Lung (tissue), 12 donors: ENCODE measurements around the gene SLC49A3. TPM values are rescaled to one million over a fixed set of nuclear protein-coding genes. Genes with fewer than 3 reads are reported as not detected.

Source experiments
- ATAC-seq: fragments of 200-7000 bp; cut with Tn5 transposase; one replicate; pipeline ENCODE4 v1.9.1; 2020; ENCODE audit warnings: moderate number of reproducible peaks; ENCODE audit not compliant: insufficient read depth, low FRiP score
- DNase-seq, 3 donors: peaks; one replicate each; pipeline ENCODE4 v3.0.0-alpha.2; 2013 to 2017
- H3K27ac ChIP-seq, 2 donors: one replicate each; pipeline ENCODE4 v1.5.1; 2013; ENCODE audit warnings: mild to moderate bottlenecking in 2 of 2, moderate library complexity in 2 of 2, control low read depth in 1 of 2, inconsistent platforms in 1 of 2, low read depth in 1 of 2, low read length in 1 of 2
- H3K27me3 ChIP-seq, 3 donors: one replicate each; pipeline ENCODE4 v1.5.1; 2013; ENCODE audit warnings: low read length in 2 of 3; ENCODE audit not compliant: control insufficient read depth in 3 of 3, insufficient read depth in 3 of 3
- H3K36me3 ChIP-seq, 4 donors: one replicate each; pipeline ENCODE4 v1.5.1; 2013; ENCODE audit warnings: low read length in 4 of 4, mild to moderate bottlenecking in 1 of 4, moderate library complexity in 1 of 4; ENCODE audit not compliant: control insufficient read depth in 4 of 4, insufficient read depth in 4 of 4
- H3K4me1 ChIP-seq, 5 donors: one replicate each; pipeline ENCODE4 v1.5.1; 2013; ENCODE audit warnings: low read length in 5 of 5, mild to moderate bottlenecking in 2 of 5, moderate library complexity in 1 of 5; ENCODE audit not compliant: control insufficient read depth in 5 of 5, insufficient read depth in 5 of 5
- H3K4me3 ChIP-seq: one replicate; pipeline ENCODE4 v1.5.1; 2013; ENCODE audit warnings: mild to moderate bottlenecking, control low read depth, moderate library complexity
- H3K9ac ChIP-seq, 2 donors: one replicate each; pipeline ENCODE4 v1.5.1; 2013; ENCODE audit warnings: low read length in 2 of 2, control low read depth in 1 of 2; ENCODE audit not compliant: insufficient read depth in 1 of 2
- H3K9me3 ChIP-seq, 4 donors: one replicate each; pipeline ENCODE4 v1.5.1; 2013; ENCODE audit warnings: low read length in 3 of 4, mild to moderate bottlenecking in 1 of 4, moderate library complexity in 1 of 4; ENCODE audit not compliant: control insufficient read depth in 4 of 4, insufficient read depth in 3 of 4
- WGBS, 2 donors: extraction: QIAGEN DNeasy Blood & Tissue Kit; methylation state at CpG; one replicate each; pipeline ENCODE4 v1.1.7; 2013; 5-methylcytosine and 5-hydroxymethylcytosine counted together
- polyA plus RNA-seq, 2 donors: library from polyadenylated mRNA; stranded (reverse); fragments of 200-250 nt; gene quantifications; one replicate each; pipeline ENCODE4 v1.2.1, GENCODE V29; 2013
- total RNA-seq, 2 donors: library from RNA; depleted of rRNA in 1 of 2; stranded (reverse); fragments of >200 nt in 1 of 2; gene quantifications; one replicate each; pipeline ENCODE4 v1.2.1, GENCODE V29; 2014 to 2021
- TF ChIP-seq, protein P1 (sequence below): IDR thresholded peaks from 2 replicates; pipeline ENCODE4 v1.5.1; 2012; ENCODE audit warnings: mild to moderate bottlenecking; ENCODE audit errors: control extremely low read depth, extremely low read depth
- donor health status: control.
- donor health status: control.
- donor health status: Bipolar disorder and iron deficiency.
- donor health status: healthy.
- donor health status: DM: yes; HTN: yes; CAD: no.

SLC49A3 gene
- total and polyA plus RNA-seq, 4 donors, result 8.2 to 35.1 (median 17.7) TPM

DNA sequence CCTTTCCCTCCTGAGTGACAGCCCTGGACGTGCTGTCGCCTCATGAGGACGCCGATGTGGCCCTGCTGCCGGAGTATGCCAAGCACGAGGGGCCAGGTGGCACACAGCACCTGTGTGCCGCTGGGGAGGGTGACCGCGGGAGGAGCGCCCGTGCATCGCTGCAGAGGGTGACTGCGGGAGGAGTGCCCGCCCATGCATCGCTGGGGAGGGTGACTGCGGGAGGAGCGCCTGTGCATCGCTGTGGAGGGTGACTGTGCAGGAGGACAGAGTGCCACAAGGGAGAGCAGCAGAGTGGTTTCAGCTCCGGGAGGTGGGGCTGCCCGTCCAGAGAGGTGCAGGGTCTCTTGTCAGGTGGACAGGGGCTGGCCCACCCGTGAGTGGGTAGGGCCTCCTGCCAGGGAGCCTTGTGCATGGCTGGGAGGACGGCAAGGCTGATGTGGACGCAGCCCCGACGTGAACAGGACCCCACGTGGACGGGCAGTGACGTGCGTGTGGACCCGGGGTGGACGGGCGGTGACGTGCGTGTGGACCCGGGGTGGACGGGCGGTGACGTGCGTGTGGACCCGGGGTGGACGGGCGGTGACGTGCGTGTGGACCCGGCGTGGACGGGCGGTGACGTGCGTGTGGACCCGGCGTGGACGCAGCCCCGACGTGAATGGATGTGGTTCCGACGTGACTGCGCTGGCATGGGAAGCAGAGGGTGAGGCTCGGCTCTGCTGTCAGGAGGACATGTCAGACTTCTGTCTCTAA is 31.3 kb upstream of the SLC49A3 start:
- H3K9me3 ChIP-seq, result no peaks in the 10 kb centered on the region
- WGBS, 2 donors, result 95 to 97% methylated on average over 59 of the region's 59 CpGs
- peak overlapping the region in 1 of 2 donors; percentile 52 for H3K27ac ChIP-seq
- no peak overlapping the region for H3K9ac ChIP-seq
- no peak for DNase-seq
- peaks cover 0 to 17% (median 0%) of the 10 kb centered on the region in 5 donors for H3K4me1 ChIP-seq
- H3K27me3 ChIP-seq, result no peaks in the 10 kb centered on the region
- H3K36me3 ChIP-seq, result peaks cover 0 to 11% (median 5%) of the 10 kb centered on the region in 4 donors
- TF ChIP-seq, protein P1, sequence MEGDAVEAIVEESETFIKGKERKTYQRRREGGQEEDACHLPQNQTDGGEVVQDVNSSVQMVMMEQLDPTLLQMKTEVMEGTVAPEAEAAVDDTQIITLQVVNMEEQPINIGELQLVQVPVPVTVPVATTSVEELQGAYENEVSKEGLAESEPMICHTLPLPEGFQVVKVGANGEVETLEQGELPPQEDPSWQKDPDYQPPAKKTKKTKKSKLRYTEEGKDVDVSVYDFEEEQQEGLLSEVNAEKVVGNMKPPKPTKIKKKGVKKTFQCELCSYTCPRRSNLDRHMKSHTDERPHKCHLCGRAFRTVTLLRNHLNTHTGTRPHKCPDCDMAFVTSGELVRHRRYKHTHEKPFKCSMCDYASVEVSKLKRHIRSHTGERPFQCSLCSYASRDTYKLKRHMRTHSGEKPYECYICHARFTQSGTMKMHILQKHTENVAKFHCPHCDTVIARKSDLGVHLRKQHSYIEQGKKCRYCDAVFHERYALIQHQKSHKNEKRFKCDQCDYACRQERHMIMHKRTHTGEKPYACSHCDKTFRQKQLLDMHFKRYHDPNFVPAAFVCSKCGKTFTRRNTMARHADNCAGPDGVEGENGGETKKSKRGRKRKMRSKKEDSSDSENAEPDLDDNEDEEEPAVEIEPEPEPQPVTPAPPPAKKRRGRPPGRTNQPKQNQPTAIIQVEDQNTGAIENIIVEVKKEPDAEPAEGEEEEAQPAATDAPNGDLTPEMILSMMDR, result no peak
- H3K4me3 ChIP-seq, result no peak overlapping the region
- ATAC-seq, result no peak

DNA sequence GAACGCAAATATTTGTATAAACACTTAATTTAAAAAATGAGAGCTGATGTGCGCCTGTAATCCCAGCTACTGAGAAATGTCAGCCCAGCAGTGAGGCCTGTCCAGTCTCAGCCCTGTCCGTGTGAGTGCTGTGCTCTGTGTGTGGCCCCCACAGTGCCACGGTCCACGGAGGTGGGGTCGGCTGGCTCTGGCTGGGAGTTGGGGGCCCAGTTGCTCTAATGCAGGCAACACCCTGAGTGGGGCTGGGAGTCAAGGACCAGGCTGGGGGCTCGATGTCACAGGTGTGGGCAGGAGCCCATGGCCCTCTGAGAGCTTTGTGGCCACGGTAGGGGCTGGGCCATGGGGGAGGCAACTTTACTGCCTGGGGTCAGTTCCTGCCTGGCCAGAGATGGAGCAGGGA is 29.5 kb upstream of the SLC49A3 start:
- Histone ChIP-seq H3K27ac (no peak overlapping the region), H3K4me3 (no peak overlapping the region), H3K4me1 (peaks cover 0 to 17% (median 0%) of the 10 kb centered on the region in 5 donors), H3K27me3 (no peaks in the 10 kb centered on the region), H3K9me3 (no peaks in the 10 kb centered on the region), H3K36me3 (peaks cover 0 to 13% (median 5%) of the 10 kb centered on the region in 4 donors), H3K9ac (no peak overlapping the region)
- WGBS, 2 donors, result 87 to 92% methylated on average over 8 of the region's 8 CpGs
- TF ChIP-seq, protein P1, result no peak
- DNase-seq (no peak), ATAC-seq (no peak)

DNA sequence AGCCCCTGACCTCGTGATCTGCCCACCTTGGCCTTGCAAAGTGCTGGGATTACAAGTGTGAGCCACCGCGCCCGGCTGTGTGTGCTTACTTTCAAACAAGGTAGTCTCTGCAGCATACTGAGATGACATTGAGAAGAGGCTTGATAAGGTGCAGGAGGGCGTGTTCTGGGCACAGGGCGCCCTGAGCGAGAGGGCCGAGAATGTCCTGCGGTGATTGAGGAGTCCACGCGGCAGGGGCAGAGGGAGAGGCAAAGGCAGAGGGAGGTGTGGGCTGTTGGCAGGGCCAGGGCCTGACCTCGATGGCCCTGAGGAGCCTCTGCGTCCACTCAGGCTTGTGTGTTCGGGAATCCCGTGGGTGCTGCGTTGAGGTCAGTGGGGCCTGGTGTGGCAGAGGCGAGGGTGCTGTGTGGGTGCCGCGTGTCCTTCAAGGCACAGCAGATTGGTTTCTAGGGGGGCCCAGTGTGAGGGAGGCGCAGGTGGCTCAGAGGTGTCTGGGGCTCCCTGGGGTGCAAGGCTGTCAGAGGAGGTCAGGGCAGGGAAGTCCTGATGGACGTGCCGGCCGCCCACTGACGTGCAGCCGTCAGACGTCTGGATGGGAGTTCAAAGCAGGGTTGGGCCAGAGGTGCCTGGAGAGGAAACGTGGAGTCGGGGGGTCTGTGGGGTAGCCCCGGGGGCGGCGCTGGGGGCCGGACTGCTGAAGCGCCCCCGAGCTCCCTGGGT is 28.8 kb upstream of the SLC49A3 start:
- H3K36me3 ChIP-seq, result peaks cover 0 to 9% (median under 1%) of the 10 kb centered on the region in 4 donors
- H3K4me3 ChIP-seq, result no peak overlapping the region
- no peak overlapping the region for H3K27ac ChIP-seq
- TF ChIP-seq, protein P1, result no peak
- no peak for ATAC-seq
- no peaks in the 10 kb centered on the region for H3K27me3 ChIP-seq
- H3K4me1 ChIP-seq, result peaks cover 0 to 17% (median 0%) of the 10 kb centered on the region in 5 donors
- H3K9me3 ChIP-seq, result no peaks in the 10 kb centered on the region
- 86 to 90% methylated on average over 34 of the region's 34 CpGs for WGBS, 2 donors
- no peak for DNase-seq
- H3K9ac ChIP-seq, result no peak overlapping the region
